HCT116 (cell line): ENCODE results near the gene TRHDE. TPM values are rescaled to one million over a fixed set of nuclear protein-coding genes. Genes with fewer than 3 reads are reported as not detected.

Experiments used
- ATAC-seq: fragments of 200-7000 bp; cut with Tn5 transposase; 2 replicates; pipeline ENCODE4 v1.9.1; 2020; ENCODE audit warnings: mild to moderate bottlenecking, moderate library complexity
- BruUV-seq: library from RNA; stranded (reverse); fragments of 400-500 nt; replicated peaks from 2 replicates; lab custom pipeline; 2021; lab: Mats Ljungman, UMichigan
- CTCF ChIA-PET: fragments of 300-600 bp; sonication (Branson Sonifier 250); formaldehyde crosslinking; loops from one replicate; lab custom pipeline; 2021; ENCODE audit warnings: antibody characterized with exemption; lab: Charles Lee
- POLR2A ChIA-PET: fragments of 300-600, 350-600 bp; sonication (Branson Sonifier 250); formaldehyde crosslinking; loops from one replicate; lab custom pipeline; 2021; ENCODE audit warnings: antibody characterized with exemption; lab: Charles Lee
- RAD21 ChIA-PET, 2 experiments: fragments of 300-600 bp; sonication (Branson Sonifier 250); formaldehyde crosslinking; loops; one replicate each; lab custom pipeline; 2023; ENCODE audit warnings: low total read pairs in 2 of 2; ENCODE audit not compliant: uncharacterized antibody in 2 of 2, unreplicated experiment in 2 of 2, low non-redundant PET in 1 of 2; lab: Charles Lee
- DNase-seq: peaks from one replicate; pipeline ENCODE4 v3.0.0-alpha.2; 2010; ENCODE audit warnings: low read depth, low spot score
- H2AFZ ChIP-seq: fragments of 200-600 bp; shearing (Covaris generic), sonication (generic); 2 replicates; pipeline ENCODE4 v1.6.1; 2017; ENCODE audit warnings: low read depth, mixed run types, mixed read lengths, antibody characterized with exemption, low read length; ENCODE audit not compliant: poor library complexity, severe bottlenecking
- H3K27ac ChIP-seq: 2 replicates; pipeline ENCODE4 v1.5.1; 2012; ENCODE audit warnings: low read depth, low read length
- H3K27me3 ChIP-seq: fragments of 200-600 bp; sonication (generic); 2 replicates; pipeline ENCODE4 v1.6.1; 2016; ENCODE audit warnings: mixed run types, low read length, mixed read lengths; ENCODE audit not compliant: insufficient read depth
- H3K36me3 ChIP-seq, 2 experiments: fragments of 200-500 bp in 1 of 2; fragments of 200-600 bp in 1 of 2; sonication (Bioruptor generic) in 1 of 2; sonication (generic) in 1 of 2; 2 replicates each; pipeline versions ENCODE4 v1.5.1 to v1.6.1; 2014 to 2016; ENCODE audit warnings: low read length in 2 of 2, inconsistent platforms in 1 of 2, mixed read lengths in 1 of 2, mixed run types in 1 of 2; ENCODE audit not compliant: insufficient read depth in 2 of 2, control insufficient read depth in 1 of 2
- H3K4me1 ChIP-seq, 2 experiments: fragments of 200-600 bp in 1 of 2; sonication (generic) in 1 of 2; 2 replicates each; pipeline versions ENCODE4 v1.5.1 to v1.6.1; 2012 to 2017; ENCODE audit warnings: low read length in 2 of 2, inconsistent platforms in 1 of 2, mild to moderate bottlenecking in 1 of 2, mixed read lengths in 1 of 2, mixed run types in 1 of 2, moderate library complexity in 1 of 2; ENCODE audit not compliant: insufficient read depth in 2 of 2, control insufficient read depth in 1 of 2
- H3K4me2 ChIP-seq: fragments of 200-600 bp; sonication (generic); 2 replicates; pipeline ENCODE4 v1.6.1; 2017; ENCODE audit warnings: mixed run types, low read length, mixed read lengths
- H3K4me3 ChIP-seq, 2 experiments: fragments of 200-600 bp in 1 of 2; sonication (generic) in 1 of 2; replicated peaks in 1 of 2; 2 replicates each; pipeline ENCODE4 v1.5.1; 2011 to 2016; ENCODE audit warnings: low read length in 2 of 2, control low read depth in 1 of 2, low read depth in 1 of 2, mild to moderate bottlenecking in 1 of 2, mixed read lengths in 1 of 2, mixed run types in 1 of 2
- H3K79me2 ChIP-seq: fragments of 200-600 bp; sonication (generic); 2 replicates; pipeline ENCODE4 v1.6.1; 2017; ENCODE audit warnings: mild to moderate bottlenecking, mixed run types, low read length, moderate library complexity, mixed read lengths; ENCODE audit not compliant: insufficient read depth
- H3K9ac ChIP-seq: fragments of 200-600 bp; sonication (generic); 2 replicates; pipeline ENCODE4 v1.6.1; 2016; ENCODE audit warnings: low read length, mixed read lengths
- H3K9me2 ChIP-seq: fragments of 200-600 bp; sonication (generic), shearing (Covaris generic); 2 replicates; pipeline ENCODE4 v1.6.1; 2017; ENCODE audit warnings: mixed run types, mild to moderate bottlenecking, moderate library complexity; ENCODE audit not compliant: insufficient read depth
- H3K9me3 ChIP-seq, 2 experiments: fragments of 200-500 bp in 1 of 2; fragments of 200-600 bp in 1 of 2; sonication (Bioruptor generic) in 1 of 2; sonication (generic) in 1 of 2; 2 replicates each; pipeline ENCODE4 v1.6.1; 2014 to 2017; ENCODE audit warnings: low read length in 2 of 2, mixed read lengths in 2 of 2, inconsistent platforms in 1 of 2, low read depth in 1 of 2, mild to moderate bottlenecking in 1 of 2, mixed run types in 1 of 2, moderate library complexity in 1 of 2; ENCODE audit not compliant: control insufficient read depth in 1 of 2, insufficient read depth in 1 of 2
- H4K20me1 ChIP-seq: fragments of 200-600 bp; sonication (generic), shearing (Covaris generic); 2 replicates; pipeline ENCODE4 v1.6.1; 2017; ENCODE audit warnings: mixed run types, mild to moderate bottlenecking, moderate library complexity; ENCODE audit not compliant: insufficient read depth
- CEBPB ChIP-seq: IDR thresholded peaks from 2 replicates; pipeline ENCODE4 v1.6.1; 2012; ENCODE audit warnings: low read depth
- POLR2AphosphoS5 ChIP-seq: IDR thresholded peaks from 2 replicates; pipeline ENCODE4 v1.6.1; 2011; ENCODE audit warnings: mild to moderate bottlenecking, low read depth, low read length, moderate library complexity
- REST ChIP-seq: IDR thresholded peaks from 2 replicates; pipeline ENCODE4 v1.6.1; 2012; ENCODE audit warnings: low read depth
- SRF ChIP-seq: IDR thresholded peaks from 2 replicates; pipeline ENCODE4 v1.6.1; 2012; ENCODE audit warnings: low read depth
- ZNF274 ChIP-seq: fragments of 200-500 bp; sonication (Bioruptor generic); IDR thresholded peaks from 2 replicates; pipeline ENCODE4 v1.6.1; 2014; ENCODE audit warnings: mild to moderate bottlenecking, low read depth, low read length, inconsistent platforms
- intact Hi-C: fragments of 100-400 bp; cut with micrococcal nuclease; formaldehyde crosslinking; loops from 2 replicates; pipeline ENCODE4 v1.10.0; 2022
- total RNA-seq: library from RNA; stranded (reverse); gene quantifications from one replicate; pipeline ENCODE4 v1.2.1, GENCODE V29; 2021; ENCODE audit not compliant: unreplicated experiment

The TRHDE gene
- total RNA-seq, 1 experiment from 2014 or later: 2.9 TPM

GRCh38 chr12:72289633-72290032, 17.5 kb downstream of the TRHDE start (continued):
- TF ChIP-seq ZNF274: no peak
- TF ChIP-seq, all 23 proteins: peak for 0

GRCh38 chr12:72291175-72291574, 19.0 kb downstream of the TRHDE start:
- CTCF ChIA-PET: no interaction called here
- Histone ChIP-seq H3K4me3 (no peak overlapping the region), H3K27ac (no peak overlapping the region), H3K79me2 (no peaks in the 10 kb centered on the region), H3K27me3 (no peaks in the 10 kb centered on the region), H3K4me2 (no peak overlapping the region), H3K9me2 (no peaks in the 10 kb centered on the region), H3K9me3 (no peaks in the 10 kb centered on the region), H2AFZ (no peak overlapping the region), H3K4me1 (peaks cover 4 to 17% of the 10 kb centered on the region in 2 experiments; a peak in 3 of 4 replicates), H3K9ac (no peak overlapping the region), H3K36me3 (no peaks in the 10 kb centered on the region), H4K20me1 (no peaks in the 10 kb centered on the region)
- POLR2A ChIA-PET: no interaction called here
- intact Hi-C loops: no loop called here
- BruUV-seq: no TSS peak
- TF ChIP-seq CEBPB (no peak), REST (no peak), SRF (no peak), POLR2AphosphoS5 (no peak)
- no peak for DNase-seq
- RAD21 ChIA-PET: no interaction called here
- ATAC-seq: no peak
